Measurements from ENCODE around the gene PHF20. TPM values are rescaled to one million over a fixed set of nuclear protein-coding genes. Genes with fewer than 3 reads are reported as not detected.
A peak's percentile ranks its signal among the peaks of the same experiment; 100 is the strongest.

Gene PHF20
- total RNA-seq, 2 experiments from 2014 or later, result 39.8 to 46.0 TPM

- Mint-ChIP-seq H3K36me3 (ENCODE audit: low read depth) (peaks cover 47% of the 10 kb centered on the region), H3K27me3 (ENCODE audit: low read depth) (no peaks in the 10 kb centered on the region), H3K9me3 (no peaks in the 10 kb centered on the region), H3K4me3 (no peak overlapping the region), H3K4me1 (ENCODE audit: low read depth) (peaks cover 57% of the 10 kb centered on the region), H3K27ac (no peak overlapping the region)
- intact Hi-C loops (cut with micrococcal nuclease), result no loop called here
- CTCF ChIA-PET, result no interaction called here
- no peak for DNase-seq
These were observed 39.8 kb upstream of the PHF20 start for GRCh38 chr20:35731862-35732643.

DNA sequence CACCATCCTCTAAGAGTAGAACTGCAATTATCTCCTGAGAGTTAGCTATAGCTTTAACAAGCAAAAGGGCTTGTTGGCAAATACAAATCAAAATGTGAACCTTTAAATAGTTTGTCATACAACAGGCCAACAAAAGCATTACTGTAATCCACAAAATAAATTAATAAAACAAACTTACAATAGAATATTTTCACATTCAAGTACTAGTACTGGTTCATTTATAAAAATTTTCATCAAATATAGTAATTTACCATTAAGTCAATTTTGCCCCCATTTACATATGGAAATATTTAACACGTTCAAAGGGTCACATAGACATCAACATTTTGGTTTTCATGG, 39.2 kb upstream of the PHF20 start:
- CTCF ChIA-PET, result no interaction called here
- no peak overlapping the region for H3K4me3 Mint-ChIP-seq
- peaks cover 59% of the 10 kb centered on the region for H3K4me1 Mint-ChIP-seq (ENCODE audit: low read depth)
- H3K9me3 Mint-ChIP-seq, result no peaks in the 10 kb centered on the region
- peaks cover 47% of the 10 kb centered on the region for H3K36me3 Mint-ChIP-seq (ENCODE audit: low read depth)
- intact Hi-C loops (cut with micrococcal nuclease), result no loop called here
- no peaks in the 10 kb centered on the region for H3K27me3 Mint-ChIP-seq (ENCODE audit: low read depth)
- no peak for DNase-seq
- no peak overlapping the region for H3K27ac Mint-ChIP-seq

DNA sequence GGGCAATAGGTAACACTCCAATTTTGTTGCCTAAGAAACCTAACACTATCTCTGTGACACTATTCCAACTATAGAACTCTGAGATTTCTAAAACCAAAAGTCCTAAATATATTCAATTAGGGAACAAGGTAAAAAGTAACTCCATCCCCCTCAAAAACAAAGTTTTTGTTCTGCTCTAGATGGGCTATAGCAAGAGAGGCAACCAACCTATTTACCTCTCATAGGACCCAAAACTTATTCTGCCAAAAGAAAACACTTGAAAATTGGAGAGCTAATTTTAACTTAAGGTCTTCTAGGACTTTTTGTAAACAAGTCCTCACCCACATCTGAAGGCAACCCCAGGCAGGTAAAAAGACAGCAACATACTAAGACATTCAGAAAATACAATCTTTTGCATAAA, 37.4 kb upstream of the PHF20 start:
- no peak for DNase-seq
- Mint-ChIP-seq H3K27me3 (ENCODE audit: low read depth) (no peaks in the 10 kb centered on the region), H3K9me3 (no peaks in the 10 kb centered on the region), H3K4me1 (ENCODE audit: low read depth) (peaks cover 72% of the 10 kb centered on the region), H3K27ac (peak overlapping the region; percentile 78), H3K4me3 (peak overlapping the region; percentile 1), H3K36me3 (ENCODE audit: low read depth) (peaks cover 58% of the 10 kb centered on the region)
- CTCF ChIA-PET, result interaction anchor here (1.0 to 1.3 kb wide), 2 partner anchors 23 to 150 kb away, joined by 3 to 4 read pairs; no protein-coding TSS in a partner anchor
- intact Hi-C loops (cut with micrococcal nuclease), result no loop called here

GRCh38 chr20:35734777-35735649, 36.8 kb upstream of the PHF20 start:
- Mint-ChIP-seq H3K27me3 (ENCODE audit: low read depth) (no peaks in the 10 kb centered on the region), H3K36me3 (ENCODE audit: low read depth) (peaks cover 58% of the 10 kb centered on the region), H3K4me1 (ENCODE audit: low read depth) (peaks cover 71% of the 10 kb centered on the region), H3K27ac (peak overlapping the region; percentile 78), H3K9me3 (no peaks in the 10 kb centered on the region), H3K4me3 (no peak overlapping the region)
- DNase-seq, result no peak
- CTCF ChIA-PET, result interaction anchor here (0.8 to 1.3 kb wide), 3 partner anchors 24 to 149 kb away, joined by 3 to 5 read pairs (median 4); no protein-coding TSS in a partner anchor
- intact Hi-C loops (cut with micrococcal nuclease), result no loop called here

DNA sequence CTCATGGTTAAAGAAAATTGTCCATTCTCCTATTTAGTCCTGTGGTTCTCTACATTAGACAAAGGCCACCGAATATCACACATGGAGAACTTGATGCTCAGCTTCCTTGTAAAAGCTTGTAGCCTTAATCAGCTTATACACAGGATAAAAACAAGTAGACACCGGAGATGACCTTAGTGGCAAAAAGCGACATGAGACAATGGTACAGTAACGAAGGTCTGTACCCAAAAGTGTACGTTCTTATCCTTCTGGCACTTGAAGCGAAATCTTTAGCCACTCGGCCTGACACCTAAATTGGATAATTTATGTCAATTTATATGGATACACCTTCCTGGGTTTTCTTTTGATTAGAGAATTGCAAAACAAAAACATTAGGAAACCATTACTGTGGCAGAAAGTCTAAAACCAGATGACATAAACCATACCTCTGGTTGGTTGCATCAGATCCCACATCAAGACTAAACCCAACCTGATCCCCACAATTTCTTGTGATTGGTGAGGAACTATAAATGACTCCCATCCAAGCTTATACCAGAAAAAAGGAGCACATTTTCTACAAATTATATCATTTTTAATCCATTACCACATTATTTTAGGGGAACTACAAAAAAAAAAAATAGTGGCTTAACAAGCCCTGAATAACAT, 35.9 kb upstream of the PHF20 start:
- Mint-ChIP-seq H3K27ac (peak overlapping the region; percentile 61), H3K36me3 (ENCODE audit: low read depth) (peaks cover 63% of the 10 kb centered on the region), H3K27me3 (ENCODE audit: low read depth) (no peaks in the 10 kb centered on the region), H3K4me3 (peak overlapping the region; percentile 36), H3K4me1 (ENCODE audit: low read depth) (peaks cover 71% of the 10 kb centered on the region), H3K9me3 (no peaks in the 10 kb centered on the region)
- intact Hi-C loops (cut with micrococcal nuclease), result no loop called here
- CTCF ChIA-PET, result no interaction called here
- DNase-seq, result no peak

DNA sequence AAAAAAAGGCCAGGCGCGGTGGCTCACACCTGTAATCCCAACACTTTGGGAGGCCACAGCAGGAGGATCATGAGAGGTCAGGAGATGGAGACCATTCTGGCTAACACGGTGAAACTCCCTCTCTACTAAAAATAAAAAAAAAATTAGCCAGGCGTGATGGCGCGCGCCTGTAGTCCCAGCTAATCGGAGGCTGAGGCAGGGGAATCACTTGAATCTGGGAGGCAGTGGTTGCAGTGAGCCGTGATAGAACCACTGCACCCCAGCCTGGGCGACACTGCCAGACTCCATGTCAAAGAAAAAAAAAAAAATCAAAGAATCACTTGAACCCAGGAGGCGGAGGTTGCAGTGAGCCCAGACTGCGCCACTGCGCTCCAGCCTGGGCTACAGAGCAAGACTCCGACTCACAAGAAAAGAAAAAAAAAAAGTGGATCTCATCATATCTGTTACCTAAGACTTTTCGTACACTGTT, 33.9 kb upstream of the PHF20 start:
- intact Hi-C loops (cut with micrococcal nuclease), result no loop called here
- Mint-ChIP-seq H3K27ac (peak overlapping the region; percentile 79), H3K36me3 (ENCODE audit: low read depth) (peaks cover 70% of the 10 kb centered on the region), H3K27me3 (ENCODE audit: low read depth) (no peaks in the 10 kb centered on the region), H3K9me3 (no peaks in the 10 kb centered on the region), H3K4me1 (ENCODE audit: low read depth) (peaks cover 61% of the 10 kb centered on the region), H3K4me3 (peak overlapping the region; percentile 61)
- no peak for DNase-seq
- CTCF ChIA-PET, result no interaction called here

DNA sequence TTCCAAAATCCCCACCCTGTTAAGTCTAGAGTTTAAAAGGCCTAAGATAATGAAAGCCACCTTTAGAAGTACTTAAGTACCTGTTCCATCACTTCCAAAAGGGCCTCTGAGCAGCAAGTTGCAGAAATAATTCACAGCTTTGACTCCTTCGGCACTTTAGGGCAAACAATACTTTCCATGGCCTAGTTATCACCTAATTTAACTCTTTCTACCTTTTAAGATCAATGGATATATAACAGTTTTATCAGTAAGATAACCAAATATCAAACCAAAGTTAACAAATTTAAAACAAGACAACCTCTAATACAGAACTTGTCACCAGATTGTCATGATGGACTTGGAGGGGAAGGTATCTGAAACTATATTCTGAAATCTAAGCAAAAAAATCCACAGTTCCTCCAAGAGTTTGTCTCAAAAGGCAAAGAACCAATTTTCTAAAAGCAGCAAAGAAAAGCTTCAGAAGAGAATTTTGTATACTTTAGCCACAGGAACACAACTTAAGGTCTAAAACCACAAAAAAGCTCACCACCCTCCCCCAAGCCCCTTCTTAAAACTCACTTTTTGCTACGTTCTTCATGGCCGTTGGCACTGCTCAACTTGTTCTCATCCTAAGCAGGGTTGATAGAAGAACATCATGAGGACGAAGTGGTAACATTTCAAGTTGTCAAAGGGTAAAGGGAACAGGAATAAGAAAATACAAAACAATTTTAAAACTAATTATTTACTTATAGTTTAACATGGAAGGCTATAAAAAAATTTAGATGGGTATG, 33.2 kb upstream of the PHF20 start:
- CTCF ChIA-PET, result interaction anchor here (1.6 kb wide), 1 partner anchor 215 kb away, joined by 3 read pairs; the partner anchor contains the start of gene SCAND1
- Mint-ChIP-seq H3K9me3 (no peaks in the 10 kb centered on the region), H3K4me1 (ENCODE audit: low read depth) (peaks cover 57% of the 10 kb centered on the region), H3K4me3 (peak overlapping the region; percentile 61), H3K27ac (peak overlapping the region; percentile 79), H3K36me3 (ENCODE audit: low read depth) (peaks cover 63% of the 10 kb centered on the region), H3K27me3 (ENCODE audit: low read depth) (no peaks in the 10 kb centered on the region)
- DNase-seq, result no peak
- intact Hi-C loops (cut with micrococcal nuclease), result loop anchor here (1.0 kb wide), 1 partner anchor 146 kb away; no protein-coding TSS in a partner anchor

DNA sequence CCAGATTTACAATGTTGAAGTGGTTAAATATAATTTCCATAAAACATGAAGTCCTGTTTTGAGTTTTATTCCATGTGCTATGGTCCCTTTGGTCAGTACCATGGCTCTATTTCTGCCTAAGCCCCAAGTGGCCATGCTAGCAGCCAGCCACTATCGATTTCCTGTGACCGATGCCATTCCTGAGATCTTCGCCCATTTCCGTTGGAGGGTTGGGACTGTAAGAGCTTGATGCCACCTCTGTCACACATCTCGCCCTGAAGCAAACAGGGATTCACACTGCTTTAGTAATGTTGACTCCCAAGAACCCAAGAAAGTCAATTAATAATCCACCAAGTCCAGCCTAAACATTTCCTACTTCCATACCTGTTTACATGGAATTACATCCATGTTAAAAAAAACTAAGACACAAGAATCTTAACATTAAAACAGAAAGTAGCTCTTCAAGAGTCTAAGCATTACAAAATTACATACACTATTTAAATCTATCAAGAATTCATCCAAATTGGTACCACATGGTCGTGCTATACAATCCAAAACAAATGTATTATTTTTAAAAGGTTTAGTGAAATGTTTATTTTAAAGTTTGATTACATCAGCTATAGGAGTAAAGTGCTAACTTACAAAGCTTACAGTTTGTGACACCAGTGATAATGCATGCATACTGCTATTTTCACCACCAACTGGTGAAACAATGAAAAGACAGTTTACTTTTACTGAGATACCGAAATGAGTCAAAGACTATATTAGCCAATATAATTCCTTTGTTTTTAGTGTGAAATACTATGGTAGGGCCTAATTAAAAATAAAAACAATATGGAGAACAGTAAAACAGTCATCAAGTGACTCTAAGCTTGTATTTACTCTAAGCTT, 32.3 kb upstream of the PHF20 start:
- H3K27me3 Mint-ChIP-seq (ENCODE audit: low read depth), result no peaks in the 10 kb centered on the region
- H3K36me3 Mint-ChIP-seq (ENCODE audit: low read depth), result peaks cover 54% of the 10 kb centered on the region
- peak overlapping the region; percentile 99 for H3K4me3 Mint-ChIP-seq
- H3K4me1 Mint-ChIP-seq (ENCODE audit: low read depth), result peaks cover 57% of the 10 kb centered on the region
- DNase-seq, result no peak
- CTCF ChIA-PET, result interaction anchor here (0.5 to 1.6 kb wide), 8 partner anchors 9 to 214 kb away, joined by 3 to 6 read pairs (median 4); partner anchors contain the start of gene SCAND1
- intact Hi-C loops (cut with micrococcal nuclease), result loop anchor here (1.0 to 5.0 kb wide), 4 partner anchors 137 to 432 kb away; no protein-coding TSS in a partner anchor
- H3K9me3 Mint-ChIP-seq, result no peaks in the 10 kb centered on the region
- peak overlapping the region; percentile 100 for H3K27ac Mint-ChIP-seq

GRCh38 chr20:35741892-35742740, 29.7 kb upstream of the PHF20 start, which contains the start of gene RBM39:
TSS of gene RBM39 (minus strand) at chr20:35742260. CDS start at chr20:35740874, 1,386 bp downstream.
- CTCF ChIA-PET, result interaction anchor here (0.6 to 3.0 kb wide), 11 partner anchors 27 to 1319 kb away, joined by 3 to 16 read pairs (median 3); partner anchors contain the start of genes PHF20 and SCAND1
- intact Hi-C loops (cut with micrococcal nuclease), result loop anchor here (1.0 to 5.0 kb wide), 10 partner anchors 29 to 650 kb away; partner anchors contain the start of genes CPNE1, NFS1, RBM12 and ROMO1
- DNase-seq, result peak; percentile 100
- peaks cover 40% of the 10 kb centered on the region for H3K36me3 Mint-ChIP-seq (ENCODE audit: low read depth)
- H3K9me3 Mint-ChIP-seq, result no peaks in the 10 kb centered on the region
- H3K4me1 Mint-ChIP-seq (ENCODE audit: low read depth), result peaks cover 38% of the 10 kb centered on the region
- H3K27ac Mint-ChIP-seq, result peak within 1 kb of the TSS; percentile 100
- peak within 1 kb of the TSS; percentile 99 for H3K4me3 Mint-ChIP-seq
- H3K27me3 Mint-ChIP-seq (ENCODE audit: low read depth), result no peaks in the 10 kb centered on the region

Measured in activated naive CD4-positive, alpha-beta T cell treated with anti-CD3 and anti-CD28 coated beads for 36 hours (primary cell).